A549 (cell line): ENCODE data around the gene RALGDS. TPM values are rescaled to one million over a fixed set of nuclear protein-coding genes. Genes with fewer than 3 reads are reported as not detected.

Source experiments
- ATAC-seq, 2 experiments: fragments of 200-7000 bp in 1 of 2; fragments of >200 bp in 1 of 2; cut with Nextera tagmentation in 1 of 2; cut with Tn5 transposase in 1 of 2; 3 replicates each; pipeline versions ENCODE4 v1.8.0 to v1.9.1; 2018 to 2020; ENCODE audit warnings: mild to moderate bottlenecking in 1 of 2, moderate library complexity in 1 of 2
- CTCF ChIA-PET: fragments of 300-600 bp; sonication (Branson Sonifier 250); formaldehyde crosslinking; extraction: SDS; loops from one replicate; lab custom pipeline; 2021; ENCODE audit warnings: antibody characterized with exemption, inconsistent platforms; lab: Yijun Ruan, JAX
- POLR2A ChIA-PET: fragments of 350-600 bp; formaldehyde crosslinking; extraction: SDS; loops from one replicate; lab custom pipeline; 2021; ENCODE audit warnings: antibody characterized with exemption, inconsistent platforms; lab: Yijun Ruan, JAX
- DNase-seq, 2 experiments: peaks; one replicate each; pipeline versions ENCODE4 v3.0.0 to v3.0.0-alpha.2; 2011 to 2016; ENCODE audit warnings: low read depth in 1 of 2, low spot score in 1 of 2
- FAIRE-seq: peaks from 2 replicates; lab custom pipeline; 2011; peaks lifted over from hg19 to GRCh38; lab: Jason Lieb, UNC
- H3K27ac ChIP-seq, 2 experiments: fragments of >200 bp; sonication (Bioruptor Twin); formaldehyde crosslinking; 3 replicates each; pipeline ENCODE4 v1.5.1; 2016 to 2017
- H3K4me1 ChIP-seq: fragments of >200 bp; sonication (Bioruptor Twin); formaldehyde crosslinking; 3 replicates; pipeline ENCODE4 v1.6.1; 2016
- H3K4me2 ChIP-seq: fragments of >200 bp; sonication (Bioruptor Twin); formaldehyde crosslinking; 3 replicates; pipeline ENCODE4 v1.6.1; 2016
- H3K4me3 ChIP-seq: fragments of >200 bp; sonication (Bioruptor Twin); formaldehyde crosslinking; 3 replicates; pipeline ENCODE4 v1.5.1; 2016
- H3K9me3 ChIP-seq: fragments of >200 bp; sonication (Bioruptor Twin); formaldehyde crosslinking; 3 replicates; pipeline ENCODE4 v1.6.1; 2016
- BHLHE40 ChIP-seq: IDR thresholded peaks from 2 replicates; pipeline ENCODE4 v1.6.1; 2012; ENCODE audit warnings: low read depth, low read length, inconsistent platforms
- CHD4 ChIP-seq: fragments of 200-600 bp; sonication (generic); IDR thresholded peaks from 2 replicates; pipeline ENCODE4 v1.6.1; 2016; ENCODE audit warnings: antibody characterized with exemption, mild to moderate bottlenecking, borderline replicate concordance
- EHMT2 ChIP-seq: fragments of 200-600 bp; sonication (generic); IDR thresholded peaks from 2 replicates; pipeline ENCODE4 v1.6.1; 2016; ENCODE audit warnings: antibody characterized with exemption, low read depth, mild to moderate bottlenecking, moderate library complexity
- EP300 ChIP-seq, 2 experiments: fragments of >200 bp; sonication (Bioruptor Twin); formaldehyde crosslinking; IDR thresholded peaks; 2 replicates in 1 of 2; 3 replicates in 1 of 2; pipeline ENCODE4 v1.6.1; 2016 to 2017
- FOSL2 ChIP-seq, 2 experiments: fragments of 450-650 bp in 1 of 2; fragments of >200 bp in 1 of 2; sonication (Bioruptor Twin) in 1 of 2; formaldehyde crosslinking; IDR thresholded peaks; 2 replicates each; pipeline versions ENCODE4 v1.5.0 to v1.6.1; 2016 to 2020; ENCODE audit warnings: mild to moderate bottlenecking in 1 of 2, moderate library complexity in 1 of 2
- FOXS1 ChIP-seq: fragments of 250-450 bp; sonication (Bioruptor Pico); IDR thresholded peaks from 2 replicates; pipeline ENCODE4 v1.5.0; 2020; ENCODE audit warnings: mild to moderate bottlenecking, moderate library complexity
- JUN ChIP-seq, 2 experiments: fragments of >200 bp; sonication (Bioruptor Twin); formaldehyde crosslinking; IDR thresholded peaks; 2 replicates in 1 of 2; 3 replicates in 1 of 2; pipeline ENCODE4 v1.6.1; 2016 to 2017
- MYC ChIP-seq: IDR thresholded peaks from 2 replicates; pipeline ENCODE4 v1.6.1; 2012; ENCODE audit warnings: mild to moderate bottlenecking, inconsistent platforms, low read length, improper control_type of control experiment, borderline replicate concordance
- NPAS2 ChIP-seq: fragments of 250-450 bp; sonication (Bioruptor Pico); IDR thresholded peaks from 2 replicates; pipeline ENCODE4 v1.8.0; 2022; ENCODE audit warnings: mild to moderate bottlenecking, moderate library complexity, borderline replicate concordance
- POLR2AphosphoS2 ChIP-seq: conservative IDR thresholded peaks from 2 replicates; pipeline ENCODE4 v1.6.1; 2012; ENCODE audit warnings: low read length, improper control_type of control experiment, inconsistent platforms
- RAD21 ChIP-seq, 2 experiments: fragments of >200 bp in 1 of 2; sonication (Bioruptor Twin) in 1 of 2; formaldehyde crosslinking in 1 of 2; IDR thresholded peaks in 1 of 2; conservative IDR thresholded peaks in 1 of 2; 2 replicates in 1 of 2; 3 replicates in 1 of 2; pipeline ENCODE4 v1.6.1; 2012 to 2018; ENCODE audit warnings: inconsistent platforms in 1 of 2
- RCOR1 ChIP-seq: fragments of 150-350 bp; IDR thresholded peaks from 2 replicates; pipeline ENCODE4 v1.6.1; 2014; ENCODE audit warnings: antibody characterized with exemption, low read length, low read depth
- ZC3H11A ChIP-seq: fragments of 450-650 bp; IDR thresholded peaks from 2 replicates; pipeline ENCODE4 v1.6.1; 2014; ENCODE audit warnings: antibody characterized with exemption, mild to moderate bottlenecking
- ZFP36 ChIP-seq: fragments of 450-650 bp; IDR thresholded peaks from 2 replicates; pipeline ENCODE4 v1.6.1; 2014; ENCODE audit warnings: borderline replicate concordance; ENCODE audit not compliant: partially characterized antibody
- ZSCAN20 ChIP-seq: fragments of 250-450 bp; sonication (Bioruptor Pico); IDR thresholded peaks from 2 replicates; pipeline ENCODE4 v1.8.0; 2022; ENCODE audit warnings: mild to moderate bottlenecking, moderate library complexity
- WGBS: methylation state at CpG from one replicate; pipeline ENCODE4 v1.1.6; 2017; ENCODE audit errors: missing lambda C conversion rate; 5-methylcytosine and 5-hydroxymethylcytosine counted together
- polyA plus RNA-seq, 4 experiments: library from polyadenylated mRNA; depleted of rRNA in 3 of 4; stranded (reverse); fragments of >200 nt; fragmentation: RNase III in 1 of 4; extraction: RNeasy Plus Mini Kit Qiagen cat#74134 plus additional on column Dnase treatment in 1 of 4; gene quantifications; 2 replicates in 3 of 4; 3 replicates in 1 of 4; pipeline ENCODE4 v1.2.3, GENCODE V29; 2011 to 2017
- TF ChIP-seq, protein P1 (sequence below): fragments of >200 bp; sonication (Bioruptor Twin); formaldehyde crosslinking; IDR thresholded peaks from 3 replicates; pipeline ENCODE4 v1.5.1; 2016
- TF ChIP-seq, protein P2 (sequence below): fragments of 250-450 bp; sonication (Bioruptor Pico); IDR thresholded peaks from 2 replicates; pipeline ENCODE4 v1.5.0; 2021; ENCODE audit warnings: mild to moderate bottlenecking, moderate library complexity, borderline replicate concordance
- TF ChIP-seq, protein P3 (sequence below): fragments of >200 bp; sonication (Bioruptor Twin); formaldehyde crosslinking; IDR thresholded peaks from 2 replicates; pipeline ENCODE4 v1.6.1; 2016
- TF ChIP-seq, protein P4 (sequence below): fragments of 250-450 bp; sonication (Bioruptor Pico); IDR thresholded peaks from 2 replicates; pipeline ENCODE4 v1.5.0; 2020; ENCODE audit warnings: low read depth, mild to moderate bottlenecking, moderate library complexity
- TF ChIP-seq, protein P5 (sequence below): fragments of 150-350 bp; IDR thresholded peaks from 2 replicates; pipeline ENCODE4 v1.6.1; 2014; ENCODE audit warnings: low read depth, mild to moderate bottlenecking, low read length
- TF ChIP-seq, protein P6 (sequence below): fragments of 450-650 bp; IDR thresholded peaks from 2 replicates; pipeline ENCODE4 v1.6.1; 2014; ENCODE audit warnings: antibody characterized with exemption

Gene RALGDS
- polyA plus RNA-seq, 2 of the 4 experiments (the other 2 are of a cell fraction), result 8.9 to 12.1 TPM

DNA sequence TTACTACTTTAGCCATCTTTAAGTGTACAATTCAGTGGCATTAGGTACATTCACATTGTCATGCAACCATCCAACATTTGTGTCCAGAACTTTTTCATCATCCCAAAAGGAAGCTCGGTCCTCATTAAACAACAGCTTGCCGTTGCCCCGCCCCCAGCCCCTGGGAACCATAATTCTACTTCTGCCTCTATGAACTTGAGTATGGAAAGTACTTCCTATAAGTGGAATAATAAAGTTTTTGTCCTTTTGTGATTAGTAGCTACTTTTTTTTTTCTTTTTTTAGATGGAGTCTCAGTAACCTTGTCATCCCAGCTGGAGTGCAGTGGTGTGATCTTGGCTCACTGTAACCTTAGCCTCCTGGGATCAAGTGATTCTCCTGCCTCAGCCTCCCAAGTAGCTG is 37.7 kb upstream of the RALGDS start (continued):
- TF ChIP-seq, protein P1, sequence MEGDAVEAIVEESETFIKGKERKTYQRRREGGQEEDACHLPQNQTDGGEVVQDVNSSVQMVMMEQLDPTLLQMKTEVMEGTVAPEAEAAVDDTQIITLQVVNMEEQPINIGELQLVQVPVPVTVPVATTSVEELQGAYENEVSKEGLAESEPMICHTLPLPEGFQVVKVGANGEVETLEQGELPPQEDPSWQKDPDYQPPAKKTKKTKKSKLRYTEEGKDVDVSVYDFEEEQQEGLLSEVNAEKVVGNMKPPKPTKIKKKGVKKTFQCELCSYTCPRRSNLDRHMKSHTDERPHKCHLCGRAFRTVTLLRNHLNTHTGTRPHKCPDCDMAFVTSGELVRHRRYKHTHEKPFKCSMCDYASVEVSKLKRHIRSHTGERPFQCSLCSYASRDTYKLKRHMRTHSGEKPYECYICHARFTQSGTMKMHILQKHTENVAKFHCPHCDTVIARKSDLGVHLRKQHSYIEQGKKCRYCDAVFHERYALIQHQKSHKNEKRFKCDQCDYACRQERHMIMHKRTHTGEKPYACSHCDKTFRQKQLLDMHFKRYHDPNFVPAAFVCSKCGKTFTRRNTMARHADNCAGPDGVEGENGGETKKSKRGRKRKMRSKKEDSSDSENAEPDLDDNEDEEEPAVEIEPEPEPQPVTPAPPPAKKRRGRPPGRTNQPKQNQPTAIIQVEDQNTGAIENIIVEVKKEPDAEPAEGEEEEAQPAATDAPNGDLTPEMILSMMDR, result no peak

DNA sequence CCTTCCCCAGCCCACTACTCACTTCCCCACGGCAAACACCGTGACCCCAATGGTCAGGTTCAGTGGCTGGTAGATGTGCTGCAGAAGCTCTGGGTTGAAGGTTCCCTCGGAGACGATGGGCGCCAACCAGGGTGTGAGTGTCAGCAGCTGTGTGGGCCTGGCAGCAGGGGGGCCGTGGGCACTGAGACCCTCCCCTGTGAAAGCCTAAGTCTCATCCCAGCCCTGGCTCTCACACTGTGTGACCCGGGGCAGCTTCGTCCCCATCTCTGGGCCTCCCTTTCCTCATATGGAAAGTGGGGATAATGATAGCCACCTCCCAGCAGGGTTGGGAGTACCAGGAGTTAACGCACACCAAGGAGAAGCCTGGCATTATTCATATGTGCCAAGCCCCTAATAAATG is 34.1 kb upstream of the RALGDS start:
- H3K4me3 ChIP-seq, result no peak overlapping the region
- ATAC-seq, result no peak
- H3K9me3 ChIP-seq, result no peaks in the 10 kb centered on the region
- FAIRE-seq, result no peak
- H3K4me2 ChIP-seq, result no peak overlapping the region
- TF ChIP-seq RAD21 (conservative IDR thresholded peaks at IDR 0.05 in 1 of 2, IDR thresholded peaks at IDR 0.05 in 1 of 2), result no peak
- no peak for TF ChIP-seq FOXS1 (CRISPR knock-in tag)
- TF ChIP-seq JUN (IDR thresholded peaks at IDR 0.05), result no peak
- TF ChIP-seq, protein P2, sequence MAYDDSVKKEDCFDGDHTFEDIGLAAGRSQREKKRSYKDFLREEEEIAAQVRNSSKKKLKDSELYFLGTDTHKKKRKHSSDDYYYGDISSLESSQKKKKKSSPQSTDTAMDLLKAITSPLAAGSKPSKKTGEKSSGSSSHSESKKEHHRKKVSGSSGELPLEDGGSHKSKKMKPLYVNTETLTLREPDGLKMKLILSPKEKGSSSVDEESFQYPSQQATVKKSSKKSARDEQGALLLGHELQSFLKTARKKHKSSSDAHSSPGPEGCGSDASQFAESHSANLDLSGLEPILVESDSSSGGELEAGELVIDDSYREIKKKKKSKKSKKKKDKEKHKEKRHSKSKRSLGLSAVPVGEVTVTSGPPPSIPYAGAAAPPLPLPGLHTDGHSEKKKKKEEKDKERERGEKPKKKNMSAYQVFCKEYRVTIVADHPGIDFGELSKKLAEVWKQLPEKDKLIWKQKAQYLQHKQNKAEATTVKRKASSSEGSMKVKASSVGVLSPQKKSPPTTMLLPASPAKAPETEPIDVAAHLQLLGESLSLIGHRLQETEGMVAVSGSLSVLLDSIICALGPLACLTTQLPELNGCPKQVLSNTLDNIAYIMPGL (CRISPR knock-in tag), result no peak
- TF ChIP-seq, protein P3, sequence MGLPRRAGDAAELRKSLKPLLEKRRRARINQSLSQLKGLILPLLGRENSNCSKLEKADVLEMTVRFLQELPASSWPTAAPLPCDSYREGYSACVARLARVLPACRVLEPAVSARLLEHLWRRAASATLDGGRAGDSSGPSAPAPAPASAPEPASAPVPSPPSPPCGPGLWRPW, result no peak
- no peak for TF ChIP-seq CHD4
- TF ChIP-seq, protein P4, sequence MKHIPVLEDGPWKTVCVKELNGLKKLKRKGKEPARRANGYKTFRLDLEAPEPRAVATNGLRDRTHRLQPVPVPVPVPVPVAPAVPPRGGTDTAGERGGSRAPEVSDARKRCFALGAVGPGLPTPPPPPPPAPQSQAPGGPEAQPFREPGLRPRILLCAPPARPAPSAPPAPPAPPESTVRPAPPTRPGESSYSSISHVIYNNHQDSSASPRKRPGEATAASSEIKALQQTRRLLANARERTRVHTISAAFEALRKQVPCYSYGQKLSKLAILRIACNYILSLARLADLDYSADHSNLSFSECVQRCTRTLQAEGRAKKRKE, result no peak
- no peak for TF ChIP-seq ZFP36
- no peak for TF ChIP-seq BHLHE40
- no peak for TF ChIP-seq RCOR1
- TF ChIP-seq POLR2AphosphoS2, result no peak
- no peak for TF ChIP-seq FOSL2 (IDR thresholded peaks at IDR 0.05)
- no peak for TF ChIP-seq FOSL2 (CRISPR knock-in tag; IDR thresholded peaks at IDR 0.05)
- TF ChIP-seq, protein P5, sequence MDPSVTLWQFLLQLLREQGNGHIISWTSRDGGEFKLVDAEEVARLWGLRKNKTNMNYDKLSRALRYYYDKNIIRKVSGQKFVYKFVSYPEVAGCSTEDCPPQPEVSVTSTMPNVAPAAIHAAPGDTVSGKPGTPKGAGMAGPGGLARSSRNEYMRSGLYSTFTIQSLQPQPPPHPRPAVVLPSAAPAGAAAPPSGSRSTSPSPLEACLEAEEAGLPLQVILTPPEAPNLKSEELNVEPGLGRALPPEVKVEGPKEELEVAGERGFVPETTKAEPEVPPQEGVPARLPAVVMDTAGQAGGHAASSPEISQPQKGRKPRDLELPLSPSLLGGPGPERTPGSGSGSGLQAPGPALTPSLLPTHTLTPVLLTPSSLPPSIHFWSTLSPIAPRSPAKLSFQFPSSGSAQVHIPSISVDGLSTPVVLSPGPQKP, result no peak
- no peak for TF ChIP-seq ZC3H11A
- TF ChIP-seq, all 56 proteins: peak for 0
- DNase-seq, result no peak
- POLR2A ChIA-PET, result no interaction called here
- H3K27ac ChIP-seq, result no peak overlapping the region
- CTCF ChIA-PET, result interaction anchor here (0.7 to 39.2 kb wide), 9 partner anchors 11 to 332 kb away, joined by 3 to 1284 read pairs (median 5); partner anchors contain the start of gene RALGDS
- WGBS, result 80% methylated on average over 9 of the region's 9 CpGs
- no peaks in the 10 kb centered on the region for H3K4me1 ChIP-seq

DNA sequence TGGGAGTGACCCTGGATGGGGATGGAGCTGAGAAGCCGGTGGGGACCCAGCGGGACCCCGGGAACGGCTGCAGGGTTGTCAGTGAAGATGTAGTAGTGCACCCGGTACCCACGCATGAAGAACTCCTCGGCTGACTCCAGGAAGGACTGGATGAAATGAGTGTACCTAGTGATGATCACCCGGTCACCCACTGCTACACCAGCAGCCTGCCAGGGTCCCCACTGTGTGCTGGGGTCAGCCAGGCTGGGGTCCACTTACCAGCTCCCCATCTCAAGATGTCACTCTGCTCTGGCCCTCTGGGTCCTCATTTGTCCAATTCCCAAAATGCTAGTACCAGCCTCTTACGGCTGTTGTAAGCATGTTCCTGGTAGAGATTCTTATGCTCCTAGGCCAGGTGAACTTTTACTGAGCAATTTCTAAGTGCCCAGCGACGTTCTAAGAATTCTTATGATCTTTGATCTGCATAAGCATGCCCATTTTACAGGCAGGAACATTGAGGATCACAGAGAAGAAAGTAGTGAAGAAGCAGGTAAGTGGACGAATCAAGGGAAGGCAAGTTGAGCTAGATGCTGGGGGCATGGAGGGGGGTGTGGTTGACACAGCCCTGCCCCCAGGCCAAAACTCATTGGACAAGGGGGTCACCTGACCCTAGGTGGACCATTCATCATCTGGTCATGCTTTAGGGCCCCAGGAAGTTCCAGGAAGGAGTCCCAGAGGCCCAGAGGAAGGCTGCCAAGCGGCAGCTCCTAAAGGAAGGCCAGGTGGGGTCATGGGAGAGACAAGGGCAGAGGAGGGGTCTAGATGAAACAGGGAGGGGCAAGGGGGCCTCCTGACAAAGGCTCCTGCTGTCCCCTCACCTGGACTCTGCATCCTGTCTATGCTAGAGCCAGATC is 33.3 kb upstream of the RALGDS start:
- POLR2A ChIA-PET, result no interaction called here
- DNase-seq (no peak), ATAC-seq (no peak), FAIRE-seq (no peak)
- Histone ChIP-seq H3K4me1 (peaks cover 5% of the 10 kb centered on the region; the same call in 1 of the 3 replicates), H3K27ac (no peak overlapping the region), H3K4me2 (no peak overlapping the region), H3K9me3 (no peaks in the 10 kb centered on the region), H3K4me3 (no peak overlapping the region)
- 68% methylated on average over 13 of the region's 13 CpGs for WGBS
- CTCF ChIA-PET, result interaction anchor here (1.2 to 39.2 kb wide), 6 partner anchors 10 to 332 kb away, joined by 5 to 1284 read pairs (median 6); partner anchors contain the start of gene RALGDS
- TF ChIP-seq NPAS2 (CRISPR knock-in tag) (no peak), EP300 (IDR thresholded peaks at IDR 0.05) (no peak), ZSCAN20 (CRISPR knock-in tag) (no peak), MYC (no peak), JUN (IDR thresholded peaks at IDR 0.05) (no peak), EHMT2 (no peak)
- TF ChIP-seq, protein P6, sequence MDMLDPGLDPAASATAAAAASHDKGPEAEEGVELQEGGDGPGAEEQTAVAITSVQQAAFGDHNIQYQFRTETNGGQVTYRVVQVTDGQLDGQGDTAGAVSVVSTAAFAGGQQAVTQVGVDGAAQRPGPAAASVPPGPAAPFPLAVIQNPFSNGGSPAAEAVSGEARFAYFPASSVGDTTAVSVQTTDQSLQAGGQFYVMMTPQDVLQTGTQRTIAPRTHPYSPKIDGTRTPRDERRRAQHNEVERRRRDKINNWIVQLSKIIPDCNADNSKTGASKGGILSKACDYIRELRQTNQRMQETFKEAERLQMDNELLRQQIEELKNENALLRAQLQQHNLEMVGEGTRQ, result no peak
